HG02938 (cell line): ENCODE measurements around the gene TMPRSS3.

Experiments
- ATAC-seq: cut with Tn5 transposase; IDR thresholded peaks from one replicate; pipeline ENCODE4 v1.9.1; 2021; ENCODE audit warnings: mild to moderate bottlenecking, moderate library complexity; ENCODE audit not compliant: unreplicated experiment

The TMPRSS3 gene

DNA sequence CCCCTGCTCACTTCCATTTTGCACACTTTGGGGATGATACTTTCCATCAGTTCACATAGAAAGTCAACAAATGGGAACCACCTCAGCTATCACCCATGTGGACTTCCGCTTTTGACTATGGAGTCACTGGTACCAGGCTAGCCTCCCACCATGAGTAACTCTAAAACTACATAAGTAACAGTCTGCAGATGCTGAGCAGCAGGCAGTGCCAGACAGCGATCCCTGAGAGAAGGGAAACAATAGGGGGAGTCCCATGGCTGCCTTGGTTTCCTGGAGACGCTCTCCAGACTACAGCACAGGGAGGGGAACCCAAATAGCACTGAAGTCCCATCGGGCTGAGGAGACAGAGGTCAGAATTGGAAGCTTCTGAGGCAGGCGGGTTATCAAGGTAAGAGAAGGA lies 42.2 kb downstream of the TMPRSS3 start:
- ATAC-seq, result no peak

DNA sequence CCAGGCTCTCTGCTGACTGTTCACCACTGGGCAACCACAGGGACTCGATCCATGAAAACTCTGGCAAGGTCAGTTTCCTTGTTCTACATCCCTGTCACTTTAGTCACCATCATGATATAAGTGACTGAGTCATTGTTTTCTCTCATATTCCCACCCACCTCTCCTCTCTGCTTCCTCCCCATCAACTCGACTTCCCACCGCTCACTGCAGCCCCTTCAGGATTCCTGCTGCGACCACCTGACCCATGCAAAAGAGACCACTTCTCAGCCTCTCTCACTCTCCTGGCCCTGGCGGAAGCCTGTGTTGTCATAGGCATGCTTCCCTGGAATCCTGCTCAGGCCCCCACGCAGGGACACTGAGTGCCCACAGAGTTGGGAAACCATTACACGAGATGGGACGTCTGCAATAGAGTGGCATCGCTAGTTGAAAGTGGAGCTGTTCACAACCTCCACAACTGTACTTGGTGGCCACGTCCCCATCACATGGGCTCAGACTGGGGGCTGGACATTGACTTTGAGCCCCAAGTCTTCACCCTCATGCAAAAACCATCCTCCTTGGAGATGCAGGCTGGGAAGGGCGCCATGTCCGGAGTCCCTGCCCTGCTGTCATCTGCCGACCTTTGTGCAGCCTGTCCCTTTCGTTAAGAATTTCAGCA lies 43.3 kb downstream of the TMPRSS3 start:
- no peak for ATAC-seq

DNA sequence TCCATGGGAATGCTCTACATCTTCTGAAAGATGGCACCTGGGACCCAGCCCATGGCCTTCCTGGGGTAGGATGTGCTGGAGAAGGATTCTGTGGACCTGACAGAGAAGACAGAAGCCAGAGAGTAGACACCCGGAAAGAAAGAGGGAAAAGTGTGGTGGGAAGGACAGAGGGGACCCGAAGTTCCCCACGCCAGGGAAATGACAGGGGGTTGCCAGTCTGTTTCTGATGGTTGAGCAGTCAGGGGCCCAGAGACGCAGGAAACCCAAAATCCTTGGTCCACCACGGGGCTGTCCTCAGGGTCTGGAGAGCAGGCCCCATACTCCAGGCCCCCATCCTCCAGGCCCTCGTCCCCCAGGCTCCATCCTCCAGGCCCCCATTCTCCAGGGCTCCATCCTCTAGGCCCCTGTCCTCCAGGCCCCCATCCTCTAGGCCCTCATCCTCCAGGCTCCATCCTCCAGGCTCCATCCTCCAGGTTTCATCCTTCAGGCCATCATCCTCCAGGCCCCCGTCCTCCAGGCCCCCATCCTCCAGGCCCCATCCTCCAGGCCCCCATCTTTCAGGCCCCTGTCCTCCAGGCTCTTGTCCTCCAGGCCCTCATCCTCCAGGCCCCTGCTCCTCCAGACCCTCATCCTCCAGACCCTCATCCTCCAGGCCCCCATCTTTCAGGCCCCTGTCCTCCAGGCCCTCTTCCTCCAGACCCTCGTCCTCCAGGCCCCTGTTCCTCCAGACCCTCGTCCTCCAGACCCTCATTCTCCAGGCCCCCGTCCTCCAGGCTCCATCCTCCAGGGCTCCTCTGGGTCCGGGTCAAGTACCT lies 44.0 kb downstream of the TMPRSS3 start:
- ATAC-seq, result no peak

DNA sequence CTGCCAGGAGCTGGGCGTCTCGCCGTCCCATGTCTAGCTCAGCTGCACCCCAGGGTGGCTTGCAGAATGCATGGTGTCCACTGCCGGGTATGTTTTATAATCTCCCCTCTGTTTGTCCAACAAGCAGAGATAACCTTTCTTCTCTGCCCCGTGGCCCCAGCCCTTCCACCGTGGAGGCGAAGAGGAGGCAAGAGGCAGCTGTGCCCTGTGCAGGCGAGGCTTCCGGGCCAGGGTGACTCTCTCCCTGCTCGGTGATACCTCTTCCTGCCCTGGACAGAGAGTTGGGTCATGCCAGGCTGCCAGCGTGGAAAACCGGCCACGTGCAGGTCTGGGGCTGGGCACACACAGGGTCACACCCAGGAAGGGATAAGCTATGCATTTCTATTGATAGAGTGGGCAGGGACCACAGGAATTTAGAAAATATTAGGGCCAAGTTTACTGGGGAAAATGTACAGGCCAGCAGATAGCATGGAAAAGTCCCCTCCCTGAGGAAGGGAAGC lies 44.9 kb downstream of the TMPRSS3 start, which contains the start of gene TFF2:
TSS of gene TFF2 (minus strand) at position 68 of the 500 bp plus-strand sequence. CDS start at position 31, 37 bp downstream.
- no peak for ATAC-seq

DNA sequence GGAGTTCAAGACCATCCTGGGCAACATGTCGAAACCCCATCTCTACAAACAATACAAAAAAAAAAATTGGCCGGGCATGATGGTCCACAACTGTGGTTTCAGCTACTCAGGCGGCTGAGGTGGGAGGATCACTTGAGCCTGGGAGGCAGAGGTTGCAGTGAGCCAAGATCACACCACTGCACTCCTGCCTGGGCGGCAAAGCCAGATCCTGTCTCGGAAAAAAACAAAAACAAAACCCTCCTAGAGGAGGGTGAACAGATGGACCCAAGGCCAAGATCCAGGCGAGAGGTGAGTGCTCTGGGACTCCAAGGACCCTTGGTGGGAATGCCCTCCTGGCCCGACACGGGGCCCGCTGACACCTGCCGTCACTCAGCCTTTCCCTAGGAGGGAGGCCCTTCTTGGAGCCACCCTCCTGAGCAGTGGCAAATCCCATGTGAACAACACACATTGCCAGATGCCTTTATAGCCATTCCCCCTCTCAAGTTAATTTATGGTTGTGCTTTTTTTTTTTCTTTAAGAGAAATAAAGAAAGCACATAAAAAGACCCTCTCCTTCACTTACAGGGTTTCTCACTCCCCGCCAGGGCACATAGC lies 45.4 kb downstream of the TMPRSS3 start:
- no peak for ATAC-seq

DNA sequence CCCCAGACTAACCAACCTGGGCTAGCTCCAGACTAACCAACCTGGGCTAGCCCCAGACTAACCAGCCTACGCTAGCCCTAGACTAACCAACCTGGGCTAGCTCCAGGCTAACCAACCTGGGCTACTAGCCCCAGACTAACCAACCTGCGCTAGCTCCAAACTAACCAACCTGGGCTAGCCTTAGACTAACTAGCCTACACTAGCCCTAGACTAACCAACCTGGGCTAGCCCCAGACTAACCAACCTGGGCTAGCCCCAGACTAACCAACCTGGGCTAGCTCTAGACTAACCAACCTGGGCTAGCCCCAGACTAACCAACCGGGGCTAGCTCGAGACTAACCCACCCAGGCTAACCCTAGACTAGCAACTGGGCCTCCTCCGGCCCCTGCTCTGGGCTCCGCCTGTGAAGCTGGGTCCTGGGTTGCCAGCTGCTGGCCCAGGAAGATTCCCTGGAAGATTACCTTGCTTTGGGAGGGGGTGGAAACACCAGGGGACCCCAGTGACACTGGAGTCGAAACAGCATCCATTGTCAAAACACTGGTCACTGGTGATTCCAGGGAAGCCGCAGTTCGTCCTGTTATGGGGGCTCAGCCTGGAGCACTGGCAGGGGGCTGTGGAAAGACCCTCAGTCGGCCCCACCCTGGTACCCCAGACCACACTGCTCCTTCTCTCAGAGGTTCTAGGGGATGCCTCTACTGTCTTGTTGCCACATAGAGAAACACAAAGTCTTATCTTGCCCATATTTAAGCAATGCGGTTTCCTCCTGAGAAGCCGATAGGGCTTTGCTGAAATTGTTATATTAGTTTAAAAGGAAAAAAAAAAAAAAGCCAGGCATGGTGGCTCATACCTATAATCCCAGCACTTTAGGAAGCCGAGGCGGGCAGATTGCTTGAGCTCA lies 46.2 kb downstream of the TMPRSS3 start:
- ATAC-seq, result no peak

DNA sequence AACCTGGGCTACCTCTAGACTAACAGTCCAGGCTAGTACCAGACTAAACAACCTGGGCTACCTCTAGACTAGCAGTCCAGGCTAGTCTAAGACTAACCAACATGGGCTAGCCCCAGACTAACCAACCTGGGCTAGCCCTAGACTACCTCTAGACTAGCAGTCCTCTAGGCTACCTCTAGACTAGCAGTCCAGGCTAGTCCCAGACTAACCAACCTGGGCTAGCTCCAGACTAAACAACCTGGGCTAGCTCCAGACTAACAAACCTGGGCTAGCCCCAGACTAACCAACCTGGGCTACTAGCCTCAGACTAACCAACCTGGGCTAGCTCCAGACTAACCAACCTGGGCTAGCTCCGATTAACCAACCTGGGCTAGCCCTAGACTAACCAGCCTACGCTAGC lies 47.1 kb downstream of the TMPRSS3 start:
- no peak for ATAC-seq

DNA sequence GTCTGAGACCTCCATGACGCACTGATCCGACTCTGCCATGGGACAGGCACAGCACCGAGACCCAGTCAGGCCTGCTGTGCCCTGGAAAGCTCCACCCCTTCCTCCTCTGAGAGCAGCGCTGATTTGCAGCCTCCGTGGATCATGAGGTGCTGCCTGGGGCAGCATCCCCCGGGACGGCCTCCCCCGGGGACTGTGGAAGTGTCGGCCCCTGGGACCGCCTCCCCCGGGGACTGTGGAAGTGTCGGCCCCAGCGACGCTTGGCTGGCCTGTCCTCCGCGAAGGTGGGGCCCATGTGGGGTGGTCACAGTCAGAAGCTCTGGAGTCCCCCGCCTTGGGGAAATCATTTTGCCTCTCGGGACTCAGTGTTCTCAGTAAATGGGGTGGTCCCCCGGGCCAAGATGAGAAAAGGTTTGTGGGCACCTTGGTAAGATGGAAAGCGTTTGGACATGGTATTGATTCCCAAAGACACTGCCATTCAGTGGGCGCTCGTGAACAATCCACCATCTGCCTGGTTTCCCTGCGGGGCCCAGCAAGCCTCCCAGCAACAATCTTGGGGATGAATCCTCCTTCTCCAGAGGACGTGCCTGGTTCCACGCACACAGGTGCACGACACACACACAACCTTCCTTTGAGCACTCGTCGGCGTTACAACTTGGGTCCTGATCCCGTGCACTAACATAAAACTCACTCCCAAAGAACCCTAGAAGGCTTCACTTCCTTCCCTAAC lies 48.1 kb downstream of the TMPRSS3 start:
- ATAC-seq, result no peak

DNA sequence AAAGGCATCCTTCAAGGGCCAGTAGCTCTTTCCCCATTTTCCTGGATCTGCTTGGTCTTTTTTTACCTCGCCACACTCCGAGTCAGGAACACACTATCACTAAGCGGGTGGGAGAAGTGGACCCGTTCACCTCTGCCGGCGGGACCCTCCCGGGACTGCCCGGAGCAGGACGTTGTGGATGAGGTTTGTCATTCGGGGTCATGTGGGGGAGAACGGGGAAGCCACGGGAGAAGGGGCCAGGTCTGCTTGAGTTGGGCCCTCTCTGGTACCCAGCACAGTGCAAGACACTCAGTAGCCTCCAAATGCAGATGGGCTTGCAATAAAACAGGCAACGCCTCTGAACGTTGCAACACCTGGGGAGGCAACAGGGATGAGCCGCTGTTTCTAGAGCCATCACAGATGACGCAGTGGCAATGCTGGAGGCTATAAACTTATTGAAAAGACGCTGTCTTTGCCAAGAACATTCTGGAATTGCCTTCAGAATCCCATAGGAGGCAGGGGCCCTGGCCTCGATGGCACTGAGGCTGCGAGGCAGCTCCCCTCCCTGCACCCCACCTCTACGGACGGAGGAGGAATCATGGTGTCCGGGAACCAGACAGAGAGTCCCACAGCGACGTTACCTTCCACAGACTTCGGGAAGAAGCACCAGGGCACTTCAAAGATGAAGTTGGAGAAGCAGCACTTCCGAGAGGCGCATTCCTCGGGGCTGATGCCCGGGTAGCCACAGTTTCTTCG lies 48.8 kb downstream of the TMPRSS3 start:
- no peak for ATAC-seq

DNA sequence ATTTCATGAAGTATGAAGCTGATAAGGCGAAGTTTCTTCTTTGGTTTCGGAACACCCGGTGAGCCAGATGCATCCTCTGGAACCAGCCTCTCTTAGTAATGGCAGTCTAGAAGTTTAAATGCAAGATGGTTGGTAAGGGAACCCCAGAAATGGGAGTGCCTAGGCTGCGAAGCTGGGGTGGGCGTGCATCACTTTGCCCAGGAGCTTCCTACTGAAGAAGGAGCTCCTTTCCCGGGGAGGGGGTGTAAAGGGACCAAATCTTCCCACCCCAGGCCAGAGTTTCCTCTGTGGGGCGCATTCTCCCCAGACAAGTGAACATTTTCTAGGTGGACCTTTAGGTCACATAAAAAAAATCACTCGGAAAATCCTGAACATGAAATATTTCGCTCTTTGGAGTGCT lies 49.4 kb downstream of the TMPRSS3 start:
- ATAC-seq, result no peak

DNA sequence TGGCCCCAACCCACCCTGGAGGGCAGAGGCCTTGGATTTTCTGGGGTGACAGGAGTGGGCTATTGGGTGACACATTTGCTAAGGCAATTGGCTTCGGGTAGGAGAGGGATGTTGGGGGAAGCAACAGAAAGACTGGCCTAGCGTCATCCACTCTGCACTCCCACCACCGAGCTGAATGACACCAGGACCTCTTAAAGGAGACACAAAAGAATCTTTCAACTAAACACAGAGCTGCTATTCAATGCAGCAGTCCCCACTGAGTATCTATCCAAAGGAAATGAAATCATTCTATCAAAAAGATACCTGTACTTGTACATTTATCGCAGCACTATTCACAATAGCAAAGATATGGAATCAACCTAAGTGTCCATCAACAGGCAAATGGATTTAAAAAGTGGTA lies 51.2 kb downstream of the TMPRSS3 start:
- no peak for ATAC-seq

DNA sequence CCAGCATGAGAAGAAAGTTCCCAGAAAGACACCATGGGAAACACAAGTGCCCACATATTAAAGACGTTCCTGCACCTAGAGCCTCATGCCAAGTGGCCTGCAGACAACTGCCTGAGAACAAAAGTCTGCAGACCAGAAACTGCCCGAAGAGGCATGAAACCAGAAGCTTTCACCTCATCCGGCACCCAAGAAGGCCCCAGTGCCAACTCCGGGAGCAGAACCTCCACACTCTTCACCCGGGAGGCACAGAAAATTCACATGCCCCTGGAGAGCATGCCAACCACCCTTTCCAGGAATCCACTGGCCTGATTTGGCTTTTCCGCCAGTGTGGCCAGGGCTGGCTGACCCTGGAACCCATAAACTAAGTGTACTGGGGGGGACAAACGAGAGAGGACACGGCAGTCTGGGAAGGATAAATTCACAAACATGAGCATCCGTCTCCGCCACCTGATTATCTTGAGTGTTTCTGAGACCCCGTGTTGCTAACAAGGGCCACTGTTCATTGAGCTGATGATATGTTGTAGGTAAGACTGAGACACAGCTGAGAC lies 51.8 kb downstream of the TMPRSS3 start:
- ATAC-seq, result no peak

DNA sequence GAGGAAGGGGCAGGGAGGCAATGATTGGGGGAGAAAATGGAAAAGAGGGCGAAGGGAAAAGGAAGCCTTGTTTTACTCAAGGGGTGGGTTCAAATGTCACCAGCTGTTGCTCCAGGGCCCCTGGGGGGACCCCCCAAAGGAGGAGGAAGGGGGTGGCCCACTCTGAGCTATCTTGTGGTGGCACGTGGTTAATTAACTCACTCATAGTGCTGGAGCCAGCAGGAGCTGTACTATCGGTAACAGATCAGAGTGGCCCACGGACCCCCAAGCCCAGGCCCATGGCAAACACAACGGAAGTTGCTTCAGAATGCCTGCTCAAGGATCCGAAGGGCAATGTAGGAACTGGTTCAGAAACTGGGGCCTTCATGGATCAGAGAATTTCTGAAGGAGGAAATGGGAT lies 52.3 kb downstream of the TMPRSS3 start:
- ATAC-seq, result no peak

DNA sequence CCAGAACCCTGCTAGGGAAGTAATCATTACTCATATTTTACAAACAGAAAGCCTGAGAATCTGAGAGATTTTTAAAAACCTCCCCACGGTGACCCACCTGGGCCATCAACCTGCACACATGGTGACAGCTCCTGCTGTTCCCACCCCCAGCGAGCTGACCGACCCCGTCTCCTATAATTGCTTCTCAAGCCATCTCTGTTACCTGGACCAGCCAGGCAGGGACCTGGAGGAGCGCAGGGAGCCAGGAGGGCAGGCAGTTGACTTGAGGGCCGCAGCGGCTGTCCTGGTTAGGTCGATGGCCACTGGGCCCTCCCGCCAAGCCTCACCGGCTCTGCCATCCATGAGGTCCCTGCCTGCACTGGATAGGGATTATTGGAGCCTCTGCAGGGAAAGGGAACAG lies 52.8 kb downstream of the TMPRSS3 start:
- no peak for ATAC-seq

DNA sequence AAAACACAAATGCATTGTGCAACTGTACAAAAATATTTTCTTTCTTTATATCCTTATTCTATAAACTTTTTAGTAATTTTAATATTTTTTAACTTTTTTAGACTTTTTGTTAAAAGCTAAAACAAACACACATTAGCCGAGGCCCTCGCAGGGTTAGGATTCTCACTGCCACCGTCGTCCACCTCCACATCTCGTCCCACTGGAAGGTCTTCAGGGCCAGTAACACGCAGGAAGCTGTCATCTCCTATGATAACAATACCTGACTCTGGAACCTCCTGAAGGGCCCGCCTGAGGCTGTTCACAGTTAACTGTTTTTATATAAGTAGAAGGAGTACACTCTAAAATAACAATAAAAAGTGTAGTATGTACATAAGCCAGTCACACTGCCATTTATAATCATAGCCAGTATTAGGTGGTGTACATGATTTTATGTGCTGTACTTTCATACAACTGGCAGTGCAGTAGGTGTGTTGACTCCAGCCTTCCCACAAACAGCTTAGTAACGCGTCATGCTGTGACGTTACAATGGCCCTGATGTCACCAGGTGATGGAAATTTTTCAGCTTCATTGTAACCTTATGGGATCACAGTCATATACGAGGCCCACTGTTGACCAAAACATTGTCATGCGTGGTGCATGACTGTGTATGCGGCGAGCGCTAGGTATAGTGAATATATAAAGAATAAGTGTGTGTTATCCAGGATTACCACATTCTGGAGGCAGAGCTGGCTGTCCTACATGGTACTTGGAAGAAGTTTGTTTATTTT lies 53.9 kb downstream of the TMPRSS3 start:
- ATAC-seq, result no peak

DNA sequence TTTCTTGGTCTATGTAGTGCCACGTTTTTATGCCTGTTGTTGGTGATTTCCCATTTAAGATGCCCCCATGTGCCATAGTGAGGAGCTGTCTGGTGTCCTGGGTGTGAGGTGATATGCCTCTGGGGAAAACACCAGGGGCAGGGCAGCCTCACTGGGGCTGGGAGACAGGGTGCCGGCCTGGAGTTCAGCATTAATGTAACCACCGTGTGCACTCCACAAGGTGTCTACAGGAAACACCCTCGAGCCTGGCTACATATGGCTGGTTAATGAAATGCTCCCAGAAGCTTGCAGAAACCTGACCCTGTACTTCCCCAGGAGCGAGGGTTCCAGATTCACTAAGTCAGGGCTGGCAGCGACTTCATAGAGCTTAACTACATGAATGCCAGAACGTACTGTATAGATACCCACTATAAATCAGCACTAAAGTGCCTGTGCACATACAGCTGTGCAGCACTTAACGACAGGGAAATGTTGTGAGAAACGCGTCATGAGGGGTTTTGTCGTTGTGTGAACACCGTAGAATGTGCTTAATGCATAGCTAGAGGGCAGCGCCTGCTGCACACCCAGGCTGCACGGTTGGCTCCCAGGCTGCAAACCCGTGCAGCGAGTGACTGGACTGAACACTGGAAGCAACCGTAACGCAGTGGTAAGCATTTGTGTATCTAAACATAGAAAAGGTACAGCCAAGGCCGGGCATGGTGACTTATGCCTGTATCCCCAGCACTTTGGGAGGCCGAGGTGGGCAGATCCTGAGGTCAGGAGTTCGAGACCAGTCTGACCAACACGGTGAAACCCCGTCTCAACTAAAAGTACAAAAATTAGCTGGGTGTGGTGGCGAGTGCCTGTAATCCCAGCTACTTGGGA lies 55.4 kb downstream of the TMPRSS3 start:
- ATAC-seq, result no peak
